ENCODE data around the gene SF3A1.
"Not testable (repeated sequence)": the region's sequence is repeated elsewhere in the genome, so short reads cannot be mapped to it uniquely, and the experiment has no call there.

The SF3A1 gene

DNA sequence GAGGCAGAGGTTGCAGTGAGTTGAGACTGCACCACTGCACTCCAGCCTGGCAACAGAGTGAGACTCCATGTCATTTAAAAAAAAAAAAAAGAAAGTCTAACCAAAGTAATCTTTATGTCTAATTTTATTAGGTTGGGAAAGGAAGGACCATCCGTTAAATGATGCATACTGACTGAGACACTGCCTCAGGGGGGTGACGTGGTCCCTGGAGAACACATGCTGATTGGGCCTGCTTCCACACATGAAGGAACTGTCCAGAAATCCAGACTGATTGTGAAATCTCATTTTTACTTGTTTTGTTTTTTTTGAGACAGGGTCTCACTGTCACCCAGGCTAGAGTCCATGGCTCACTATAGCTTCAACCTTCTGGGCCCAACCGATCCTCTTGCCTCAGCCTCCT is 5.5 kb downstream of the SF3A1 start:
- no peak for DNase-seq (ENCODE audit: low read depth)

DNA sequence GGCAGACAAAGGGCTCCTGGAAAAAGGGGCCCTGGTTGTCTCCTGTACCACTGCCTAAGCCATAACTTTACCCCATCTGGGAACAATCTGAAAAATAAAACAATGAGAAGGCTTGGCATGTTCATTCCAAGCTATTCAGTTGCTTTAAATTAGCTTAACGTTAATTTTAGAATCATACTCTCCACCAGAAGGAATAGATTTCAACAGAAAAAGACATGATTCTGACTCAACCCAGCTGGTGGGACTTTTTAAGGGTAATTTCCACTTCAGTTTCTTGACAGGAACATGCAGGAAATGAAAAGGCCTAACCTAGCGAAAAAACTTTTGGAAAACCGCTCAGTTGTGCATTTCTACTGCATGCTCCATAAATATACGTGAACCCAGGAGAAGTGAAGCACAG is 7.9 kb downstream of the SF3A1 start:
- no peak for DNase-seq (ENCODE audit: low read depth)

DNA sequence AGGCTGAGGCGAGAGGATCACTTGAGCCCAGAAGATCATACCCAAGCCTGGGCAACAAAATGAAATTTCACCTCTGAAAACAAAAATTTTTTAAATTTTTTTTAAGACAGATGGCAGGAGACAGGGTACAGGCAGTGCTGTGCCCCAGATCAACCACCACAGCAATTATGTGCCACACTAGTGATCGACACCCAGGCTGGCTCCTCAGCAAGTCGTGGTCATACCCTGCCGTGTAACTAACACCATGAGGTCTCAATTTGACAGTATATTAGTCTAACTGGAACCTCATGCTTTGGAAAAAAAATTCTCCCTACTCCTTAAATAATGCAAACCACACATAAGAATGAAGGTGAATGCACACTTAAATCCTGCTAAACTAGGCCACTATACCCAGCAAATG is 8.3 kb downstream of the SF3A1 start:
- DNase-seq (ENCODE audit: low read depth) = no peak

DNA sequence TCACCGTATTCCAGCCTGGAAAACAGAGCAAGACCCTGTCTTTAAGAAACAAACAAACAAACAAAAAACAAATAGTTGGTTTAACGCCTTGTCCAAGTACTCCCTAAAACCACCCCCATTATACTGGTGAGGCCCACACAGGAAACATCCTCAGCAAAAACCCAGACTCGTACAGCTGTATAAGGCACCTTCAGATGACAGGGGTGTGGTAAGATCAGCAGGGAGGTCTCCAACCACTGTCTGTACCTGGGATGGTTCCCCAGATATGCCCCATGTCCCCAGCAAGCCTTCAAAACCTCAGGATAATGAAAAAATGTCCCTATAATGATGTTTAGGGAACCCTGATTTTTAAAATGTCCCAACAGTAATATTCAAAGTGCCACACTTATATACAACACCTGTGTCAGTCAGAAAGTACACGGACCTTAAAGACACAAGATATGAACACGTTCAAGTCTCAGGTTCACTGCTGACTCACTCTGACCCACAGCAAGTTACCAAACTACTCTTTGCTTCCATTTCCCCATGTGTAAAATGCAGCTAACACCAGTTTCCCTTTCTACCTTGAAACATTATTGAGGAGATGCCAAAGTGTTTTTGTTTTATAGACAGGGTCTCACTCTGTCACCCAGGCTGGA is 9.3 kb downstream of the SF3A1 start:
- DNase-seq (ENCODE audit: low read depth) = no peak

DNA sequence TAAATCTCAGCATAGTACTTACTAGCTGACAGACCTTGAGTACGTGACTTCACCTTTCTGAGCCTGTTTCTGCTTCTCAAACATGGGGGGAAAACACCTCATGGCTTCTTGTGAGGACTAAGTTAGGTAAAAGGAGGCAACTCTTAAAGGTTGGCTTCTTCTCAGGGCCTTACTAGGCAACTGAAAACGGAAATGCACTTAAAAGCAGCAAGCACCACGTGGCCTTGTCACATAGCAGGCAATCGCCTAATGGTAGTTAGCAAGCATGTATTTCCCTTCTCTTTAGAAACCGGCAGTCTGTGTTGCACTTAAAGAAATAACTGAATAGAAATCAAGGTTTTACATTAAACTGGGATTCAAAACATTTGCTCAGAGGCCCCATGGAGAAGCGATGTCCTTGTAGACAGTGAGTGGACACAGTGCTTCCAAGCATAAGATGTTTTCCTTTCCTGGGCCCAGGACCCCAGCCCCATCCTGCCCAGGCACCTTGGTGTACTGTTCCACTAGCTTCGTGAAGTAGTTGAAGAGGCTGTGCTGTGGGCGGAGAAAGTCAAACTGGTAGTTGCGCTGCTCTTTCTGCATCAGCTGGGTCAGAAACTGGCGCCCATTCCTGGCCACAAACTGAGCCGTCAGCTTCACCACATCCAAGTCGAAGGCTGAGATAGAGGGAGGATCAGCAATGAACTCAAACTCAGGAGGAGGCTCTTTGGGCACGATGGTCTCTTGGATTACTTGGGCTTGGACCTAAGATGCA is 12.1 kb downstream of the SF3A1 start:
- no peak for DNase-seq (ENCODE audit: low read depth)

DNA sequence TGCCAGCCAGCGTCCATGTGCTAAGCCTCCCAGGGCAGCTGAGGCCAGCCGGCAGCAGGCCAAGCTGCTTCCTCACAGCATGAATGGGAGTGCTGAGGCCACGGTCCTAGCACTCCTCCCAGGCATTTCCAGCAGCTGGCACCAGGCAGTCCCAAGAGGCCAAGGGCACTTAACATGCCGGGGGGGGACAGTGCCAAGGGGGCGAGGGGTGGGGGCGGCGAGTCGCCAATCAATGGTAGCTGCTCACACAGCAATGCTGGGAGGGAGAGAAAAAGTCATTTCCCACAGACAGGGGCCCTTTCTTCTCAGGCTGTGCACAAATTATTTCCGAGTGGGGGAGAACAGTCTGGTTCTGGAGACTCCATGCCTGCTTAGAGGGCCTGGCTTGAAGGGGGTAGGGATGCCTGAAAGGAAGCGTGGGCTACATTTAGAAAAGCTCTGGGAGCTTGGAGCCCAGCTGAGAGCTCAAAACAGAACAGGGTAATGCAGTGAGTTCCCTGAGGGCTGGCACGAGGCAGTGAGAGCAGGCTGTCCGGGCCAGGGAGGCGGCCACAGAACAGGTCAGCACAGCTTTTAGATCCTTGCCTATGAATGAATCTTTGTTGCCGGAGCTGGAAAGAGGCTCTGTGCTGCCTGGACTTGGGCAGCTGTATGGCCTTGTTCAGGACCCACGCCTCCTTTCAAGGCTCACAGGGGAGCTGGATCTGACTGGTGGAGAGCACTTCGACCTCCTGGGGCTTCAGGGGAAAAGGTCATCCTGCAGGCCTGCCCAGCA is 15.6 kb downstream of the SF3A1 start:
- DNase-seq (ENCODE audit: low read depth) = no peak

DNA sequence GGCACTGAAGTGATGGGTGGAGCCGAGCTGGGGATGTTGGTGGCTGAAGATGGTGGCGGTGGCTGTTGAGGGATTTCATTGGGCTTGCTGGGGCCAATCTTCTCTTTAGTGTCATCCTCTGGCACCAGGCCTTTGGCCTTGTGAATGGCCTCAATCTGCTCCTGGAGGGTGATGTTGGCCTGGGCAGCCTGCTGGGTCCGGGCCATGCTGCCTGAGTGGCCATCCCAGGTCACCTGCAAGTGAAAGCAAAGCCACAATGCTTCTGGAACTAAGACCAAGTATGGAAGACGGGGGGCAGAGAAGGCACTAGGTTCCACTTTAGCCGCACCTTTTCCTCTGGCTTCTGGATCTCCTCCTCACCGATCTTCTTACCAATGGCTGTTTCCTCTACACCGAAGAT is 17.9 kb downstream of the SF3A1 start:
- no peak for DNase-seq (ENCODE audit: low read depth)

DNA sequence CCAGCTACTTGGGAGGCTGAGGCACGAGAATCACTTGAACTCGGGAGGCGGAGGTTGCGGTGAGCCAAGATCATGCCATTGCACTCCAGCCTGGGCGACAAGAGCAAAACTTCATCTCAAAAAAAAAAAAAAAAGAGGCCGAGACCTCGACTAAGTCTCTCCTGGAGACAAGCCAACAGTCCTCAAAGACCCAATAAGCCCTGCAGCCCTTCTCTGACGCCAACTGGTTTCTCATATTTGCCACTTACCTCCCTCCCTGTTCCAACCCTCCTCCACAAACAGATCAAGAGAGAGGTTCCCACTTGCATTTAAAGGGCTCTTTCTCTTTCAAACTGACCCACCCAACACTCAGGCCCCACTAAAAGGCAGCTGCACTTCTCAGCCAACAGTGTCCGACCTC is 18.4 kb downstream of the SF3A1 start:
- DNase-seq (ENCODE audit: low read depth) = not testable (repeated sequence)

DNA sequence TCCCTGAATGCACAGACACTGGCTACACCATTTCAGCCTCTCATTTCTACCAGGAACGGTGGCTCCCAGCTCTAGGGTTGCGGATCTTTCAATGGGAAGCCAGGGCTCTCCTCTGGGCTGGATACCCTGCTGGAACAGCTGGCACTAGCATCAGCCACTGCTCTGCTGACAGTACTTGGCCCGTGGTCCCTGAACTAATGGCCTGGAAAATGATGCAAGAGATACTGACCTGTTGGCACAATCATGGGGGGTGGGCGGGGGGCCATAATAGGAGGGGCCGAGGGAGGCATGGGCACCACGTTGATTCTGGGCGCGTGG is 19.3 kb downstream of the SF3A1 start:
- DNase-seq (ENCODE audit: low read depth) = no peak

DNA sequence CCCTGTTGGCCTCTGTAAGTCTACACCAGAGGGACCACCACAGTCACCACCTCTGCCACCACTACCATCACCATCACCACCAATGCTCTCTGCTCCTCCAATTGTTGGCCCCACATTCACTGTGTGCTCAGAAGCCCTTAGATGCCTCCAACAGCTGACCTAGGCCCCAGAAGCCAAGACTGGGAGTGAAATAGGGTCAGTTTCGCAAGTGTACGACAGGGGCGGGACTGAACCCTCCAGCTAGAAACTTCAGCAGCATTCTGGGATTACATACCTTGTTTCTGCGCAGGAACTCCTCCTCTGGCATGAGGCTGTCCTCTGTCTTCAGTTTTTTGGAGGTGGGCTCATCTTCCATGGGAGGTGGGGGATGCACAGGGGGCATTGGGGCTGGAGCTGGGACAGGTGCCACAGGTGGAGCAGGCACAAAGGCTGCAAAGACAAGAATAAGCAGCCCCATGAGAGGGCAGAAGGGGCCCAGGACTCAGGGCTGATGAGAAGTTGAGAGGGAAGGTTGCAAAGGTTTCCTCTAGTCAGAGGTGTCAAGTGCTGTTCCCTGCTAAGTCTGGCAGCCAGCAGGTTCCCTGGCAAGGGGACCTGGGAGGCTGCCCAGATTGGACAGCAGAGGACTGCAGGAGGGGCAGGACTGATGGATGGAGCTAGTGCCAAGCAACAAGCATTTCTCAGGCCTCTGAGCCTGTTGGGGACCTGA is 19.8 kb downstream of the SF3A1 start:
- no peak for DNase-seq (ENCODE audit: low read depth)

DNA sequence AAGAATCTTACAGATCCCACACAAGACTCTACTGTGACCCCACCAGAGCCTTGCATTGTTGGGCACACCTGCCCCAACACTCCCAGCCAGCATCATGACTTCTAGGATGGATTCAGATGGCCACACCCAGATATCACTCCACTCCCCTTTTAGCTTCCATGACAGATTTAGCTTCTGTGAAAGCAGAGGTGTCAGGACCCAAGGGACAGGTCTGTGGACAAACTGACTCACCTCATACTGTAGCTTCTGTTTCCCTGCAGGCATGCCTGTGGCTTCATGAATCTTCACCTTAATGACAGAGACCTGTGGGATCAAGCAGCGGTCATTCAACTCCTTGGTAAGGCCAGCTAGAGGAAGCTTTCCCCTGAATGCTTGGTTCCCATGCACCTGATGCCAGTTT is 21.5 kb downstream of the SF3A1 start:
- DNase-seq (ENCODE audit: low read depth) = no peak

DNA sequence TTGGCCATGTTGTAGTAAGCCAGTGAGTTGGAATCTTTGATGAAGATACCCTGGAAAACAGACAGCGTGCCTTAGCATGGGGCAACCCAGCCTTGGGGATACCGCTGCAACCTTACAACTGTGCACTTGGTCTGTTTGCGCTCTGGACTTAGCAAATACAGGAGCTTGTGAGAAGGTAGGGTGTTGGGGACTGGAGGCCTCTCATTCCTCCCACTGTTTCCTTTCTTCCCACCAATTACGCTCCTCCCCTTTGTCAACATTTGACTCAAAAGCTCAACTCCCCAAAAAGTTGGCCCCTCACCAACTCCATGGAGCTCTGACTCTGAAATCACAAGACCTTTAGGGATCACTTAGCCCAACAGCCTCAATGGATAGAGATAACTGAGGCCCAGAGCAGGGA is 22.0 kb downstream of the SF3A1 start:
- DNase-seq (ENCODE audit: low read depth) = no peak

DNA sequence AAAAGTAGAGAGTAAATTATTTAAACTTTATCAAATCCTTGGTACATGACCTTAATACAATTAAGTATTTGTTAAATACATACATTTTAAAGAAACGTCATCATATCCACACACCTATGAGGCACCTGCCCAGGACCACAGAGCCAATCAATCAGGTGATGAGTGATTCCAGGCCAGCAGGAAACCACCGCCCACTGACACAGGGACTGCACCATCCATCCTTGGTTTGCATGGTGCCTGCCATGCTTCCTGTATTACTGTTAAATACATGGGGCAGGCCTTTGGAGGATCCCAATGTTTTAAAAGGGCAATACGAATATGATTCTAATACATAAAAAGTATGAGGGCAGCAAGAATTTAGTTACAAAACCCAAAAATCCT is 23.0 kb downstream of the SF3A1 start:
- no peak for DNase-seq (ENCODE audit: low read depth)

DNA sequence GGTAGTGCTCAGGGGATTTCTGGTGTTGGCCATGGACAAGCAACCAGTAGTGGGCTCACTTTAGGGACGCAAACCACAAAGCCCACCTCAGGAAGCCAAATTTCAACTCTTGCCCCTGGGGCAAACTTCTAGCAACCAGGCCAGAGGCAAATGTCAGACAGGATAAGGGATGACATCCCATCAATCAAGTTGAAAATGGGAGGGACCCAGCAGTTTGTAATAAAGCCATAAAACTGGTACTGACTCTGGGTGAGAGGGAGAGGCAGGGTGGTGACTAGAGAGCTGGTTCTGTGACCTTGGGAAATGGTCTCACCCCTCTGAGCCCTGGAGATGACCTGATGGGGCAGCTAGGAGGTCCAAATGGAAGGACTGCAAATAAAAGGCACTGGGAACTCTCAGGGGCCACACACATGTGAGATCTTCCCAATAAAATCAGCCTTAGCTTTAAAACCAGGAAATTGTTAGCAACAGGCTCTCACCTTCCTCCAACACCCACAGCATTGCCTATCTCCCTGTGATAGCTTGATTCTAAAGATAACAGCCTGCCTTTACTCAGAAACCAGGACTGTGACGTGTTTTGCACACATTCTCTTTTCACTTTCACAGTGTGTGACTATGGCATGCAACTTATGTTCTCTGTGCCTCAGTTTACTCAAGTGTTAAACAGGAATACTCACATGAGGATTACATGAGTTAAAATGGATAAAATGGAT is 23.5 kb downstream of the SF3A1 start:
- DNase-seq (ENCODE audit: low read depth) = no peak

DNA sequence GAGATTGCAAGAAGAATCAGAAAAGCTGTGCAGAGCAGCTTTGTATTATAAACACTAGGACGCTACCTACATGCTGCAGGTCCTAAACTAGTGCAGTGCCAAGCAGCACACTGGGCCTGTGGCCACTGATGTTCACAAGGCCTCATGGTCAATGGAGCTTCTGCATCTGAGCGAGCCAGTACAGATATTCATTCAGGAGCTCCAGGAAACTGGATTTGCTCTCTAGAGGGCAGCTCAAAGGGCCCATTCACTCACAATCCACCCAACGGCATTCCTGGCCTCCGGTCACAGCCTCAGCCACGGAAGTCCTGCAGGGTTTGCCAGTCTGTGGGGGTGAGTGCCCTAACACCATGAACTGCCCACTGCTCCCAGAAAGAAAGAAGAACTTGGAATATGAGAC is 24.1 kb downstream of the SF3A1 start:
- no peak for DNase-seq (ENCODE audit: low read depth)

DNA sequence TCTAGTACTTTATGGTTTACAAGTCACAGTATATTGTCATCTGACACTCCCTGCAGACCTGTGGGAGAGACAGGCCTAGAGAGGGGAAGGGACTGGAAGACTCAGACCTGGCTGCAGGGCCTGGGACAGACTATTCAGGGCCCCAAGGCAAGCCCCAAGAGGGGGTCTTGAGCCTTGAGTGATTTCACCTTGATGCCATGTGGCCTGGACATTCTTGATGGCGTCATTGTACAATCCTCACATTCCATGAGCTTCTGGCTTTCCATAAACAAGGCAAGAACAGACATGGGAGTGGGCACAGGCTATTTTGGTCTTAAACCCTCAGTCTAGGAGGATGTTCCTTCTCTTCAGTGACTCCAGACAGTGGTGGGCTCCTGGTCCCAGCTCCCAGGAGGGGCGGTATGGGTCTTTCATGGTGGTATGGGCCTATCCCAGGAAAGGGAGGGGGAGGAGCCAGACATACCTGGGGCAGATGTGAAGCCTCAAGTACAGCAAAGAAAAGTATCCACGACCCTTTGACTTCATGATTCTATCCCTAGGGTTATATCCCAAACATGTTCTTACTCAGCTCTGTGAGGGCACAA is 28.1 kb downstream of the SF3A1 start:
- DNase-seq (ENCODE audit: low read depth) = no peak

DNA sequence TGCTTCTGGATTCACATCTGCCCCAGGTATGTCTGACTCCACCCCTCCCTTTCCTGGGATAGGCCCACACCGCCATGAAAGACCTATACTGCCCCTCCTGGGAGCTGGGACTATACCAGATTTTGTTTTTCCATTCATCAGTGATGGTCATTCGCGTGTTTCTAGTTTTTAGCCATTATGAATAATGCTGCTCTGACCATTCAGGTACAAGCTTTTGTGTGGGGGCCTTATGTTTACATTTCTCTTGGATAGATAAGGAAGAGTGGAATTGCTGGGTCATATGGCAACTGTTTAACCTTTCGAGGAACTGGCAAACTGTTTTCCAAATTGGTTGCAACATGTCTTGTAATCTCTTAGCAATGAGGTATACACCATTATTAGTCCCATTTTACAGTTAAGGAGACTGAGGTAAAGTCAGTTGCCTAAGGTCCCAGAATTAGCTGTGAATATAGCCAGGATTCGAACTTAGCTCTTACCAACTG is 28.8 kb downstream of the SF3A1 start:
- no peak for DNase-seq (ENCODE audit: low read depth)

DNA sequence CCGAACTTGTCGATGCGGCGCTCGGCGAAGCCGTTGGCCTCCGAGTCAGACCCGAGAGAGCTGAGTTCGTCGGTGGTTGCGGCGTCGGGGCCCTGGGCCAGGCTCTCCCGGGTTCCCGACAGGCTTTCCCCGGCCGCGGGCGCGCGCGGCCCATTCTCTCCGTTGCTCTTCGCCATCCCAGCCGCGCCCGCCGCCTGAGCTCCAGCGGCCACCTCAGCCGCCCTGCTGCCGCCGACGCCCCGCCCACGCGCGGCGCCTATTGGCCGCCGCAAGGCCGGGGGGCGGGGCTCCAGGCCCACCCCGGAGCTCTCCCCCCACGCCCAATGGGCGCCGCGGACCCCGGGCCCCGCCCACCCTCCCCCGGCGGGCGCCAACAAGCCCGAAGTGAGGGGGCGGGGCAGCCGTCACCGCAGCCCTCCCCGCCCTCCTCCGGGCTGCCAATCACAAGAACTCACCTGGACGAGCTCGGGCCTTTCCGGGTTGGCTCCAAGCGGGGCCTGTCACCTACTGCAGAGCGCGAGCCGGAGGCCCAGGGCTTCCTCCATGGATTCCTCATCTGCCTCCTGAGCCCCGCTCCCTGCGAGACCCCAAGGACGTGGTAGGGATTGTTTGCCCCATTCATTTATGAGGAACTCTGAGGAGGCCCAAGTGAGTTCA is 29.9 kb downstream of the SF3A1 start, which contains the start of gene TBC1D10A:
TBC1D10A (minus strand) TSS at position 236 of the 657 bp plus-strand sequence; CDS start at position 176, 60 bp downstream.
- DNase-seq (ENCODE audit: low read depth) = peak; percentile 31

DNA sequence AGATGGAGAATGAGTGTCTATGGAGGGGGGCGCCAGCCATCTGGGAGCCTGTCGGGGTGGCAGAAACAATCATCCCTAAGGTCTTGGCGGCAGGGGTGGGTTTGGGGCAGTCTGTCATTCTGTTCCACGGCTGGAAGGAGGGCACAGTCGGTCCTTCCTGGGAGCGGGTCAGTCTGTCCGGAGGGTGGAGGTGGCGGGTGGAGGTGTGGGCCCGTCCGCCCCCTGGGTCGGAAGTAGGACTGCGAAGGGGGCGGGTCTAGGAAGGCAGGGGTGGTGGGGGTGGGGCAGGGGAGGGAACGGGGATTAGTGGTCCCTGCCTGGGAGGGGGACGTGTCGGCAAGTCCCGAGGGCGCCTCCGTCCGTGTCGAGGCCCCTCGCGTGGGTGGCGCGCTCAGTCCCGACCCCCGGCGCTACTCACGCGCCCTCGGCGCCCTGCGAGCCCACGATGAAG is 30.4 kb downstream of the SF3A1 start:
- no peak for DNase-seq (ENCODE audit: low read depth)

DNA sequence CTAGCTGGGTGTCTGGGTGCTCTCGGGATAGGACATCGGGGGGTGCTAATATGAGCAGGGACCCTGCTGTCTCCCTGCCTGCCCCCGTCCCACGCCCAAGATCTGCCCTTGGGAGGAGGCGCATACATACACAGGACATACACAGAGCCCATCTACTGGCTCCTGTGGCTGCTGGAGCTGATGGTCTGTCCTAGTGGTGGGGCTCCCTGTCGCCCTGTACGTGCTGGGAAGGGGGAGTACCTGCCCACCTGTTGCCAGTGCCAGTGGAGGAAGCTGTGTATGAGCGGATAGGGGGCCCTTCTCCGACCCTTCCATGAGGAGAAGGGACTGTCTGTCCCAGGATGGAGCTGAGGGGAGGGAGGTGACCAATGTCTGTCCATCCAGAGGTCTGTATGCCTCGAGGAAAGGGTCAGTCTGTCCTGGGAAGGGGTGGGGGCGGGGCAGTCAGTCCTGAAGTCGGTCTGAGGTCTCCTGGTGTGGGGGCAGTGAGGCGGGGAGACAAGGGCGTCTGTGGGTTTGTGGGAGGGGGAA is 30.9 kb downstream of the SF3A1 start:
- no peak for DNase-seq (ENCODE audit: low read depth)

Measured in HS-27A (cell line).